RKO (cell line): ENCODE measurements around the gene UNC119B.

Source experiments
- DNase-seq: peaks from one replicate; pipeline ENCODE4 v3.0.0-alpha.2; 2016; ENCODE audit warnings: low spot score

The UNC119B gene

DNA sequence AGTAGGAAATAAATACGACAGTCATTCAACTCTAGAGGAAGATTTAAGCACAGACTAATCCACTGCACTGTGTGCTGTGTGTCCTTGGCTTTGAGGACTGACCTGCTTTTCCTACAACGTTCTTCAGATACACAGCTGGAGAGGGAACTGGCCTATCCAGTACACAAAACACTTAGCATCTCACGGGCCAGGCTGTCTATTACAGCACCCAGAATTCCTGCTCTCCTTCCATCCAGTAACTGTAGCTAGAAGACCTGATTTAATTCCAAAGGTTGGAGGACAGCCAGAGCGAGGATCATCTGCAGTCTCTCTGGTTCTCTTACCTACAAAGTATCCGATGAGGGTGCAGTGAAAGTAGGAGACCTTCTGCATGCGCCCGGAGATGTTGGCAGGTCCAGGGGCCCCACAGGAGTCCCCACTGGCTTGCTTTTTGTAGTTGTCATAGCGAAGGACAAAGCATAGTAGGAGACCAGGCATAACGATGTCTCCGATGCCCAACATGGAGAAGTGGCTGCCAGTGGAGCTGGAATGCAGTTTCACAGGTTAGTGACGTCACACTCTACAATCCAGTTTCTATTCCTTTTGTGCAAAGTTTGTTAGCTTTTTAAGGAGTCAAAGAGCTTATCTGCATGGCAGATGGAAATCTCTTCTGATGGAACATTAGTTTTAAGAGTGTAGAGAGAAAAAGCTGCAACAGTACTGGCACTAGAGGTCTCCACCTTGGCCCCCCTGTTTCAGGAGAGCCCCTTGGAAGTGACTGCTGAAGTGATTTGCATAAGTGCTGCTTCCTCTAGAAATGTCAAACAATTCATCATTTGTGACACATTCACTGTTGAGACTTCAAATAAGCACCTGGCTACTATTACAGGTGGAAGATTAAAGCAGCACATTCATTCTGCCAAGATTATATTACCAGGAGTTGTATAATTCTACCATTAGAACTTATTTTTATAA, 57.1 kb downstream of the UNC119B start:
- no peak for DNase-seq

DNA sequence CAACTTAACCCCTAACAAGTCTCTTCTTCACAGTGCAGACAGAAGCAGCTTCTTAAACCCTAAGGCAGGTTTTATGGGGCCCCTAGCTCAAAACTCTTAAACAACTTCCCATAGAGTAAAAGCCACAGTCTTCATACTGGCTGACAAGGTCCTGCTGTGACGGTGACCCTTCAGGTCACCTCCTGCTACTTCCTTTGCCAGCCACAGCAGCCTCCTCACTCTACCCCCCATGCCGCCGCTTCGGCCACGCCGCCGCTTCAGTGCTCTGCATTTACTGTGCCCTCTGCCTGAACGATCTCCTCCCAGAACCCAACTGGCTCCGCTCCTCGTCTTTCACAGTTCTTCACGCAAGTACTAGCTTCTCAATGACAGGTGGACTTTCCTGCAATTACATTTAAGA, 60.8 kb downstream of the UNC119B start:
- DNase-seq, result no peak
